SK-N-SH treated with all-trans-retinoic acid at 6 μM for 48 hours (cell line): ENCODE data around the gene AP2A2.

ENCODE experiments used
- ATAC-seq: fragments of 200-7000 bp; cut with Tn5 transposase; 3 replicates; pipeline ENCODE4 v1.9.1; 2020; ENCODE audit warnings: mild to moderate bottlenecking, moderate library complexity
- ARNTL ChIP-seq: fragments of 450-650 bp; formaldehyde crosslinking; IDR thresholded peaks from 2 replicates; pipeline ENCODE4 v1.5.0; 2020; ENCODE audit warnings: low read depth, mild to moderate bottlenecking, moderate library complexity, borderline replicate concordance
- CSDC2 ChIP-seq: fragments of 250-450 bp; sonication (Bioruptor Pico); IDR thresholded peaks from 2 replicates; pipeline ENCODE4 v1.5.0; 2020; ENCODE audit warnings: mild to moderate bottlenecking, moderate library complexity
- ESRRG ChIP-seq: fragments of 250-450 bp; sonication (Bioruptor Pico); IDR thresholded peaks from 2 replicates; pipeline ENCODE4 v1.6.1; 2021; ENCODE audit warnings: mild to moderate bottlenecking
- GLIS3 ChIP-seq: fragments of 250-450 bp; sonication (Bioruptor Pico); IDR thresholded peaks from 2 replicates; pipeline ENCODE4 v1.5.0; 2020; ENCODE audit warnings: mild to moderate bottlenecking, moderate library complexity
- ISL1 ChIP-seq: fragments of 250-450 bp; sonication (Bioruptor Pico); IDR thresholded peaks from 2 replicates; pipeline ENCODE4 v2.1.2; 2022; ENCODE audit warnings: mild to moderate bottlenecking, moderate library complexity
- OSR1 ChIP-seq: fragments of 250-450 bp; sonication (Bioruptor Pico); IDR thresholded peaks from 2 replicates; pipeline ENCODE4 v1.8.0; 2022; ENCODE audit warnings: moderate library complexity, mild to moderate bottlenecking, inconsistent platforms
- PATZ1 ChIP-seq: fragments of 250-450 bp; sonication (Bioruptor Pico); IDR thresholded peaks from 2 replicates; pipeline ENCODE4 v1.8.0; 2020; ENCODE audit warnings: mild to moderate bottlenecking, moderate library complexity, borderline replicate concordance
- POU6F1 ChIP-seq: fragments of 250-450 bp; sonication (Bioruptor Pico); IDR thresholded peaks from 2 replicates; pipeline ENCODE4 v1.8.0; 2021; ENCODE audit warnings: low read depth, mild to moderate bottlenecking, moderate library complexity, borderline replicate concordance
- PPARA ChIP-seq: fragments of 250-450 bp; sonication (Bioruptor Pico); IDR thresholded peaks from 2 replicates; pipeline ENCODE4 v1.5.0; 2020; ENCODE audit warnings: mild to moderate bottlenecking, borderline replicate concordance
- RARB ChIP-seq: fragments of 250-450 bp; sonication (Bioruptor Pico); IDR thresholded peaks from 2 replicates; pipeline ENCODE4 v1.8.0; 2021; ENCODE audit warnings: mild to moderate bottlenecking, moderate library complexity
- TSHZ2 ChIP-seq: fragments of 250-450 bp; sonication (Bioruptor Pico); IDR thresholded peaks from 2 replicates; pipeline ENCODE4 v1.5.0; 2020; ENCODE audit warnings: mild to moderate bottlenecking, moderate library complexity
- ZFP3 ChIP-seq: fragments of 250-450 bp; sonication (Bioruptor Pico); IDR thresholded peaks from 2 replicates; pipeline ENCODE4 v1.5.0; 2020; ENCODE audit warnings: mild to moderate bottlenecking, moderate library complexity
- ZFP30 ChIP-seq: fragments of 450-650 bp; formaldehyde crosslinking; IDR thresholded peaks from 2 replicates; pipeline ENCODE4 v1.5.0; 2022; ENCODE audit warnings: mild to moderate bottlenecking, moderate library complexity
- ZNF565 ChIP-seq: fragments of 450-650 bp; formaldehyde crosslinking; conservative IDR thresholded peaks from 2 replicates; pipeline ENCODE4 v1.5.0; 2020; ENCODE audit warnings: low read depth, mild to moderate bottlenecking, moderate library complexity
- ZNF70 ChIP-seq: fragments of 450-650 bp; formaldehyde crosslinking; IDR thresholded peaks from 2 replicates; pipeline ENCODE4 v1.5.0; 2020; ENCODE audit warnings: mild to moderate bottlenecking, moderate library complexity

The AP2A2 gene

GRCh38 chr11:895331-896110, 30.1 kb upstream of the AP2A2 start:
- no peak for TF ChIP-seq GLIS3 (CRISPR knock-in tag)
- no peak for TF ChIP-seq CSDC2 (CRISPR knock-in tag)
- no peak for TF ChIP-seq ZNF565
- TF ChIP-seq ISL1 (CRISPR knock-in tag), result no peak
- TF ChIP-seq RARB (CRISPR knock-in tag), result no peak
- no peak for TF ChIP-seq ZNF70 (CRISPR knock-in tag)
- TF ChIP-seq POU6F1 (CRISPR knock-in tag), result no peak
- TF ChIP-seq, all 23 proteins: peak for 0
- no peak for ATAC-seq

GRCh38 chr11:897253-898142, 28.2 kb upstream of the AP2A2 start:
- peak; percentile 6; the same call in 2 of the 3 replicates for ATAC-seq
- TF ChIP-seq RARB (CRISPR knock-in tag), result no peak
- no peak for TF ChIP-seq PATZ1

GRCh38 chr11:898143-898511, 27.5 kb upstream of the AP2A2 start:
- peak; percentile 78 for ATAC-seq
- TF ChIP-seq PATZ1, result no peak
- no peak for TF ChIP-seq TSHZ2 (CRISPR knock-in tag)
- TF ChIP-seq RARB (CRISPR knock-in tag), result no peak
- no peak for TF ChIP-seq ZNF70 (CRISPR knock-in tag)
- no peak for TF ChIP-seq PPARA
- no peak for TF ChIP-seq GLIS3 (CRISPR knock-in tag)
- TF ChIP-seq POU6F1 (CRISPR knock-in tag), result no peak
- TF ChIP-seq ZFP30 (CRISPR knock-in tag), result no peak
- TF ChIP-seq OSR1 (CRISPR knock-in tag), result no peak
- no peak for TF ChIP-seq ZNF565
- no peak for TF ChIP-seq ZFP3 (CRISPR knock-in tag)
- no peak for TF ChIP-seq ISL1 (CRISPR knock-in tag)
- TF ChIP-seq ARNTL (CRISPR knock-in tag), result no peak
- TF ChIP-seq ESRRG (CRISPR knock-in tag), result no peak
